ENCODE results near the gene FAM25C. TPM values are rescaled to one million over a fixed set of nuclear protein-coding genes. Genes with fewer than 3 reads are reported as not detected.
"Not testable (repeated sequence)": the region's sequence is repeated elsewhere in the genome, so short reads cannot be mapped to it uniquely, and the experiment has no call there.

FAM25C gene
- total RNA-seq, 1 experiment from 2014 or later = not detected

DNA sequence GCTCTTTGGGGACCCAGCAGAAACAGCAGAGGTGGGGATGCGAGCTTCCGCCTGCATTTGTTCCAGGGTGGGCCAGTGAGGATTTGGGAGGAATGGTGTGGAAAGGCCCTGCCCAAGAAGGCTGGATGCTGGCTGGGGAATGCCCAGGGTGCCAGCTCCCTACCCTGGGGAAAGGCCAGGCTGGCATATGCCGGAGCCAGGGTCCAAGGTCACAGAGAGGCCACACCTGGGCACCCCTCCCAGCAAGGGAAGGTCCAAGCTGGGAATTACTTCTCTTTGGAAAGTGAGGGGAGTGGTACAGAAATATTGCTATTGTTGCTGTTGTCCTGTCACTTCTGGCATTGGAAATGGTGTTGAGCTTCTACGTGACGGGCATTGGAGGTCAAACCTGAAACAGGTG, 28.0 kb downstream of the FAM25C start:
- H3K9me2 ChIP-seq (ENCODE audit: insufficient read depth); H3K4me3 ChIP-seq (replicated peaks in 1 of 2; ENCODE audit: low read depth in 1 of 2, low read length in 2 of 2); BruUV-seq (replicated peaks); H3K27ac ChIP-seq (ENCODE audit: low read depth, low read length); H4K20me1 ChIP-seq (ENCODE audit: insufficient read depth); H3K79me2 ChIP-seq (ENCODE audit: insufficient read depth, low read length); CTCF ChIA-PET; RAD21 ChIA-PET (ENCODE audit: low non-redundant PET in 1 of 2, low total read pairs in 2 of 2, uncharacterized antibody in 2 of 2, unreplicated experiment in 2 of 2); H3K27me3 ChIP-seq (ENCODE audit: insufficient read depth, low read length); H3K4me2 ChIP-seq (ENCODE audit: low read length); POLR2A ChIA-PET; H3K4me1 ChIP-seq (ENCODE audit: control insufficient read depth in 1 of 2, insufficient read depth in 2 of 2, low read length in 2 of 2); DNase-seq (ENCODE audit: low read depth, low spot score); H2AFZ ChIP-seq (ENCODE audit: low read depth, low read length, poor library complexity, severe bottlenecking); H3K9ac ChIP-seq (ENCODE audit: low read length); ATAC-seq; H3K9me3 ChIP-seq (ENCODE audit: control insufficient read depth in 1 of 2, insufficient read depth in 1 of 2, low read depth in 1 of 2, low read length in 2 of 2); intact Hi-C loops (cut with micrococcal nuclease); H3K36me3 ChIP-seq (ENCODE audit: control insufficient read depth in 1 of 2, insufficient read depth in 2 of 2, low read length in 2 of 2): not testable (repeated sequence)

GRCh38 chr10:47970047-47970446, 29.5 kb downstream of the FAM25C start:
- H3K9me2 ChIP-seq (ENCODE audit: insufficient read depth); H3K4me3 ChIP-seq (replicated peaks in 1 of 2; ENCODE audit: low read depth in 1 of 2, low read length in 2 of 2); CTCF ChIA-PET; H3K27ac ChIP-seq (ENCODE audit: low read depth, low read length); H3K27me3 ChIP-seq (ENCODE audit: insufficient read depth, low read length); BruUV-seq (replicated peaks); H3K9ac ChIP-seq (ENCODE audit: low read length); ATAC-seq; H3K79me2 ChIP-seq (ENCODE audit: insufficient read depth, low read length); H2AFZ ChIP-seq (ENCODE audit: low read depth, low read length, poor library complexity, severe bottlenecking); H4K20me1 ChIP-seq (ENCODE audit: insufficient read depth); DNase-seq (ENCODE audit: low read depth, low spot score); H3K4me2 ChIP-seq (ENCODE audit: low read length); H3K4me1 ChIP-seq (ENCODE audit: control insufficient read depth in 1 of 2, insufficient read depth in 2 of 2, low read length in 2 of 2); RAD21 ChIA-PET (ENCODE audit: low non-redundant PET in 1 of 2, low total read pairs in 2 of 2, uncharacterized antibody in 2 of 2, unreplicated experiment in 2 of 2); H3K9me3 ChIP-seq (ENCODE audit: control insufficient read depth in 1 of 2, insufficient read depth in 1 of 2, low read depth in 1 of 2, low read length in 2 of 2); H3K36me3 ChIP-seq (ENCODE audit: control insufficient read depth in 1 of 2, insufficient read depth in 2 of 2, low read length in 2 of 2); intact Hi-C loops (cut with micrococcal nuclease); POLR2A ChIA-PET: not testable (repeated sequence)

GRCh38 chr10:47968988-47969387, 30.6 kb downstream of the FAM25C start:
- BruUV-seq (replicated peaks); POLR2A ChIA-PET; H3K4me1 ChIP-seq (ENCODE audit: control insufficient read depth in 1 of 2, insufficient read depth in 2 of 2, low read length in 2 of 2); H4K20me1 ChIP-seq (ENCODE audit: insufficient read depth); intact Hi-C loops (cut with micrococcal nuclease); DNase-seq (ENCODE audit: low read depth, low spot score); H2AFZ ChIP-seq (ENCODE audit: low read depth, low read length, poor library complexity, severe bottlenecking); ATAC-seq; H3K9ac ChIP-seq (ENCODE audit: low read length); H3K36me3 ChIP-seq (ENCODE audit: control insufficient read depth in 1 of 2, insufficient read depth in 2 of 2, low read length in 2 of 2); H3K4me2 ChIP-seq (ENCODE audit: low read length); H3K27ac ChIP-seq (ENCODE audit: low read depth, low read length); H3K27me3 ChIP-seq (ENCODE audit: insufficient read depth, low read length); H3K9me2 ChIP-seq (ENCODE audit: insufficient read depth); H3K4me3 ChIP-seq (replicated peaks in 1 of 2; ENCODE audit: low read depth in 1 of 2, low read length in 2 of 2); H3K9me3 ChIP-seq (ENCODE audit: control insufficient read depth in 1 of 2, insufficient read depth in 1 of 2, low read depth in 1 of 2, low read length in 2 of 2); H3K79me2 ChIP-seq (ENCODE audit: insufficient read depth, low read length); CTCF ChIA-PET; RAD21 ChIA-PET (ENCODE audit: low non-redundant PET in 1 of 2, low total read pairs in 2 of 2, uncharacterized antibody in 2 of 2, unreplicated experiment in 2 of 2): not testable (repeated sequence)

- POLR2A ChIA-PET; CTCF ChIA-PET; H3K9me2 ChIP-seq (ENCODE audit: insufficient read depth): not testable (repeated sequence)
Measured at GRCh38 chr10:47964280-47965063, 35.1 kb downstream of the FAM25C start.

More at GRCh38 chr10:47964280-47965063, 35.1 kb downstream of the FAM25C start:
- H3K79me2 ChIP-seq (ENCODE audit: insufficient read depth, low read length); H3K4me3 ChIP-seq (replicated peaks in 1 of 2; ENCODE audit: low read depth in 1 of 2, low read length in 2 of 2); H3K27ac ChIP-seq (ENCODE audit: low read depth, low read length); H3K4me2 ChIP-seq (ENCODE audit: low read length); H3K36me3 ChIP-seq (ENCODE audit: control insufficient read depth in 1 of 2, insufficient read depth in 2 of 2, low read length in 2 of 2); DNase-seq (ENCODE audit: low read depth, low spot score); H3K27me3 ChIP-seq (ENCODE audit: insufficient read depth, low read length); H3K9me3 ChIP-seq (ENCODE audit: control insufficient read depth in 1 of 2, insufficient read depth in 1 of 2, low read depth in 1 of 2, low read length in 2 of 2); intact Hi-C loops (cut with micrococcal nuclease); RAD21 ChIA-PET (ENCODE audit: low non-redundant PET in 1 of 2, low total read pairs in 2 of 2, uncharacterized antibody in 2 of 2, unreplicated experiment in 2 of 2); ATAC-seq; H3K4me1 ChIP-seq (ENCODE audit: control insufficient read depth in 1 of 2, insufficient read depth in 2 of 2, low read length in 2 of 2); H4K20me1 ChIP-seq (ENCODE audit: insufficient read depth); H2AFZ ChIP-seq (ENCODE audit: low read depth, low read length, poor library complexity, severe bottlenecking); BruUV-seq (replicated peaks); H3K9ac ChIP-seq (ENCODE audit: low read length): not testable (repeated sequence)

Measured in HCT116 (cell line).